Neutrophil (primary cell): Measurements from ENCODE around the gene ADAD2.

ENCODE experiments used
- H3K27ac ChIP-seq: fragments of 200-600 bp; sonication (generic); 2 replicates; pipeline ENCODE4 v1.5.1; 2016; ENCODE audit warnings: mild to moderate bottlenecking, moderate library complexity
- H3K27me3 ChIP-seq: fragments of 200-600 bp; sonication (generic); 2 replicates; pipeline ENCODE4 v1.6.0; 2016; ENCODE audit warnings: mild to moderate bottlenecking
- H3K36me3 ChIP-seq: fragments of 200-600 bp; sonication (generic); 2 replicates; pipeline ENCODE4 v1.5.1; 2017
- H3K4me1 ChIP-seq, 2 experiments: fragments of 200-600 bp in 1 of 2; sonication (generic) in 1 of 2; 1 replicate in 1 of 2; 2 replicates in 1 of 2; pipeline versions ENCODE4 v1.5.1 to v1.6.1; 2013 to 2016; ENCODE audit warnings: low read depth in 1 of 2, low read length in 1 of 2, mild to moderate bottlenecking in 1 of 2, moderate library complexity in 1 of 2; ENCODE audit not compliant: control insufficient read depth in 1 of 2, insufficient read depth in 1 of 2
- H3K4me3 ChIP-seq, 2 experiments: fragments of 200-600 bp in 1 of 2; sonication (generic) in 1 of 2; 1 replicate in 1 of 2; 2 replicates in 1 of 2; pipeline ENCODE4 v1.5.1; 2013 to 2016; ENCODE audit warnings: low read depth in 1 of 2, low read length in 1 of 2, mild to moderate bottlenecking in 1 of 2, moderate library complexity in 1 of 2
- H3K9me3 ChIP-seq: fragments of 200-600 bp; sonication (generic); 2 replicates; pipeline ENCODE4 v1.5.1; 2016
- TF ChIP-seq, protein P1 (sequence below): fragments of 200-600 bp; sonication (generic); IDR thresholded peaks from 2 replicates; pipeline ENCODE4 v1.5.1; 2016; ENCODE audit warnings: antibody characterized with exemption

ADAD2 gene

DNA sequence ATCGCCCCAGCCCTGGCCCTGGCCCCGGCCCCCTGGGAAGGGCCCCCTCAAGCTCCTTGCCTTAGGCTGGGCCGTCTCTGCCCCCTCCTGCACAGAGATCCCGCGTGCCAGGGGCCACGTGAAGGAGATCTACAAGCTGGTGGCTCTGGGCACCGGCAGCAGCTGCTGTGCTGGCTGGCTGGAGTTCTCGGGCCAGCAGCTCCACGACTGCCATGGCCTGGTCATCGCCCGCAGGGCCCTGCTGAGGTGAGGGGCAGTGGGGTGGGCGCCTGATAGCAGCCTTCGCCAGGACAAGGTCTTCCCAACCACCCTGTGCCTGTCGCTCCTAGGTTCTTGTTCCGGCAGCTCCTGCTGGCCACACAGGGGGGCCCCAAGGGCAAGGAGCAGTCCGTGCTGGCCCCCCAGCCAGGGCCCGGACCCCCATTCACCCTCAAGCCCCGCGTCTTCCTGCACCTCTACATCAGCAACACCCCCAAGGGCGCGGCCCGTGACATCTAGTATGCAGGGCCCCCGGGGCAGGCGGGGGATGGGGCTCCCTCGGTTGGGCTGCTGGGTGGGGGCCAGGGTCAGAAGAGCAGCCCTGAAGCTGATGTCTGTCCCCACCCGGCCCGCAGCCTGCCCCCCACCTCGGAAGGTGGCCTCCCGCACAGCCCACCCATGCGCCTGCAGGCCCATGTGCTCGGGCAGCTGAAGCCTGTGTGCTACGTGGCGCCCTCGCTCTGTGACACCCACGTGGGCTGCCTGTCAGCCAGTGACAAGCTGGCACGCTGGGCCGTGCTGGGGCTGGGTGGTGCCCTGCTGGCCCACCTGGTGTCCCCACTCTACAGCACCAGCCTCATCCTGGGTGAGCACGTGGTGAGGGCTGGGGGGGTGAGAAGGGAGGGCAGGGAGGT lies 4.5 kb downstream of the ADAD2 start:
- Histone ChIP-seq H3K9me3 (no peaks in the 10 kb centered on the region), H3K4me3 (no peak overlapping the region), H3K36me3 (no peaks in the 10 kb centered on the region), H3K27ac (no peak overlapping the region), H3K4me1 (peaks cover 6 to 11% of the 10 kb centered on the region in 2 experiments), H3K27me3 (peaks cover 19% of the 10 kb centered on the region)
- TF ChIP-seq, protein P1, sequence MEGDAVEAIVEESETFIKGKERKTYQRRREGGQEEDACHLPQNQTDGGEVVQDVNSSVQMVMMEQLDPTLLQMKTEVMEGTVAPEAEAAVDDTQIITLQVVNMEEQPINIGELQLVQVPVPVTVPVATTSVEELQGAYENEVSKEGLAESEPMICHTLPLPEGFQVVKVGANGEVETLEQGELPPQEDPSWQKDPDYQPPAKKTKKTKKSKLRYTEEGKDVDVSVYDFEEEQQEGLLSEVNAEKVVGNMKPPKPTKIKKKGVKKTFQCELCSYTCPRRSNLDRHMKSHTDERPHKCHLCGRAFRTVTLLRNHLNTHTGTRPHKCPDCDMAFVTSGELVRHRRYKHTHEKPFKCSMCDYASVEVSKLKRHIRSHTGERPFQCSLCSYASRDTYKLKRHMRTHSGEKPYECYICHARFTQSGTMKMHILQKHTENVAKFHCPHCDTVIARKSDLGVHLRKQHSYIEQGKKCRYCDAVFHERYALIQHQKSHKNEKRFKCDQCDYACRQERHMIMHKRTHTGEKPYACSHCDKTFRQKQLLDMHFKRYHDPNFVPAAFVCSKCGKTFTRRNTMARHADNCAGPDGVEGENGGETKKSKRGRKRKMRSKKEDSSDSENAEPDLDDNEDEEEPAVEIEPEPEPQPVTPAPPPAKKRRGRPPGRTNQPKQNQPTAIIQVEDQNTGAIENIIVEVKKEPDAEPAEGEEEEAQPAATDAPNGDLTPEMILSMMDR, result no peak

DNA sequence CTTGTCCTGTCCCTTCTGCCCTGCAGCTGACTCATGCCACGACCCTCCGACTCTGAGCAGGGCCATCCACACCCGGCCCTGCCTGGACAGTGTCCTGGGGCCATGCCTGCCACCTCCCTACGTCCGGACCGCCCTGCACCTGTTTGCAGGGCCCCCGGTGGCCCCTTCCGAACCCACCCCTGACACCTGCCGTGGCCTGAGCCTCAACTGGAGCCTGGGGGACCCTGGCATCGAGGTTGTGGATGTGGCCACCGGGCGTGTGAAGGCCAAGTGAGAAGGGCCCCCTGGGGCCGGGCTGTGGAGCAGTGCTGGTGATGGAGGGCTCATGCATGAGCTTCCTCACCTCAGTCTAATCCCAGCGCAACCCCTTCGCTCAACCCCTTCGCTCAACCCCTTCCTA lies 5.1 kb downstream of the ADAD2 start:
- H3K27me3 ChIP-seq, result peaks cover 19% of the 10 kb centered on the region
- no peaks in the 10 kb centered on the region for H3K9me3 ChIP-seq
- no peaks in the 10 kb centered on the region for H3K36me3 ChIP-seq
- no peak overlapping the region for H3K4me3 ChIP-seq
- H3K4me1 ChIP-seq, result peaks cover 6 to 11% of the 10 kb centered on the region in 2 experiments
- TF ChIP-seq, protein P1, result no peak
- H3K27ac ChIP-seq, result no peak overlapping the region

DNA sequence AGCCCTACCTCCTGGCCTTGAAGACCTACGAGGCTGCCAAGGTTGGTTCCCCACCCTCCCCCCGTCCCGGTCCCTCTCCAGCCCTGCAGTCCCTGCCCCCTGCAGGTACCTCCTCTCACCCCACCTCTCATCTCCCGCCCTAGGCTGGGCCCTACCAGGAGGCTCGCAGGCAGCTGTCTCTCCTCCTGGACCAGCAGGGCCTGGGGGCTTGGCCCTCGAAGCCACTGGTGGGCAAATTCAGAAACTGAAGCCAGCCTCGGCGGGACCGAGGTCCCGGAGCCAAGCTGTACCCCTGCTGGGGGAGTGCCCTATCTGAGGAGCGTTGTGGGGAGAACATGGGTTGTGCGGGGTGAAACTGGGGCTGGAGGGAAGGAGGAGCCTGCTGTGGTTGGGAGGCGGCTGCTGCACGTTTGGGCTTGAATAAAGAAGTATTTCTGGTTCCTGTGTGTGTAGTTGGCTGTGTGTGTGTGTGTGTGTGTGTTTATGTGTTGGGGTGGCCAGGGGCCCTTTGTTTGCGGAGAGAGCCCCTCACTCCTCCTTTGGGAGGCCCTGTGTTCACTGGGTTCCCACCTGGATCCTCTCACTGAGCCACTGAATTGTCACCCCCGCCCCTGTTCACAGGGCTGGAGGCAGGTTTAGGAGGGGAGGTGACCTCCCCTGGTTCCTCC lies 5.9 kb downstream of the ADAD2 start:
- no peaks in the 10 kb centered on the region for H3K9me3 ChIP-seq
- H3K4me1 ChIP-seq, result peaks cover 6 to 11% of the 10 kb centered on the region in 2 experiments
- peaks cover 19% of the 10 kb centered on the region for H3K27me3 ChIP-seq
- no peak overlapping the region for H3K4me3 ChIP-seq
- H3K36me3 ChIP-seq, result no peaks in the 10 kb centered on the region
- TF ChIP-seq, protein P1, result no peak
- H3K27ac ChIP-seq, result no peak overlapping the region

DNA sequence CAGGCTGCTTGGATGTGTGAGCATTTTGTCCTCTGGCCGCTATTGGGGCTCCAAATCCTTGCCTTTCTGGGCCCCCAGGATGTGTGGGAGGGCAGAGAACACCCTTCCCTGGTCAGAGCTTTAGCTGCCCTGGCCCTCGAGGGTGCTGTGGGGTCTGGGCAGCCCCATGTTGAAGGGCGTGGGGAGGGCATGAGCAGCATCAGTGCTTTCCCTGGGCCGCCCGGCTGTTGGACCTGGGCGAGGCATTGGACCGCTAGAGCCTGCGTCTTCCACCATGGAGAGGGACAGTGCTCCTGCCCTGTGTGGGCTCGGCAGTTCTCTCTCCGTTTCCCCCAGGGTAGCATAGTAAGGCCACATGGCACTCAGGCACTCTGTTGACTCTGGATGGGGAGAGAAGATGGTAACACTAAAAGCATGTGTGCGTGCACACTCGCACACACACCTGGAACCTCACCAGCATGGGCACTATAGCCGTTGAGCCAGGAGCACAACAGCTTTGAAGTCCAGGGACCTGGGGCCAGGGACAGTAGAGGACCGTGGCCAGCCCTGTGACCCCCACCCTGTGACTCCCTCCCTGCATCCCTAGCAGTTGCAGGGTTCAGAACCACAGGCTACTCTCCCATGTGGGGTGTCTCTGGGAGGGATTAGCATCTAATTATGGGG lies 6.6 kb downstream of the ADAD2 start:
- Histone ChIP-seq H3K9me3 (no peaks in the 10 kb centered on the region), H3K4me1 (peaks cover 6 to 11% of the 10 kb centered on the region in 2 experiments), H3K27me3 (peaks cover 19% of the 10 kb centered on the region), H3K36me3 (no peaks in the 10 kb centered on the region), H3K4me3 (no peak overlapping the region), H3K27ac (no peak overlapping the region)
- TF ChIP-seq, protein P1, result no peak

DNA sequence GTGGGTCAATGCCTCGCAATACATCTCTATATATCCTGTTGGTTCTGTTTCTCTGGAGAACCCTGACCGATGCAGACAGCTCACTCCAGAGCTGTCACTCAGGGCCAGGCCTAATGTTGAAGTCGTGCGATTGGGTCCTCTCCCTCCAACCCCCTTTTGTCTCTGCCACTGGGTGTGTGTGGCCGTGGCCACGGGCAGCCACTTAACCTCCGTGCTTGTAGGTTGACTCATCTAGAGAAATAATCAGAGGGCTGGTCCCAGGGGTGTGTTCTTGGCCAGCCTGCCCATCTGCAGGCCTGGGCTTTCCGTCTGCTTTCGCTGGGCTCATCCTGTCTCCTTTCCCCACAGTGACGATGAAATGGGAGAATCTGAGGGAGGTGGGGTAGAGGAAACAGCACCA lies 7.4 kb downstream of the ADAD2 start:
- TF ChIP-seq, protein P1, result no peak

More for the DNA sequence above, 7.4 kb downstream of the ADAD2 start:
- H3K27me3 ChIP-seq, result peaks cover 19% of the 10 kb centered on the region
- no peak overlapping the region for H3K4me3 ChIP-seq
- no peaks in the 10 kb centered on the region for H3K36me3 ChIP-seq
- H3K4me1 ChIP-seq, result peaks cover 6 to 11% of the 10 kb centered on the region in 2 experiments
- no peaks in the 10 kb centered on the region for H3K9me3 ChIP-seq
- no peak overlapping the region for H3K27ac ChIP-seq
